Measurements from ENCODE around the gene STS. TPM values are rescaled to one million over a fixed set of nuclear protein-coding genes. Genes with fewer than 3 reads are reported as not detected.

The STS gene
- total and polyA plus RNA-seq, 2 of the 8 experiments (the other 6 are each of a cell fraction or from before 2014, with no cell fraction given): 0.67 to 1.5 TPM

DNA sequence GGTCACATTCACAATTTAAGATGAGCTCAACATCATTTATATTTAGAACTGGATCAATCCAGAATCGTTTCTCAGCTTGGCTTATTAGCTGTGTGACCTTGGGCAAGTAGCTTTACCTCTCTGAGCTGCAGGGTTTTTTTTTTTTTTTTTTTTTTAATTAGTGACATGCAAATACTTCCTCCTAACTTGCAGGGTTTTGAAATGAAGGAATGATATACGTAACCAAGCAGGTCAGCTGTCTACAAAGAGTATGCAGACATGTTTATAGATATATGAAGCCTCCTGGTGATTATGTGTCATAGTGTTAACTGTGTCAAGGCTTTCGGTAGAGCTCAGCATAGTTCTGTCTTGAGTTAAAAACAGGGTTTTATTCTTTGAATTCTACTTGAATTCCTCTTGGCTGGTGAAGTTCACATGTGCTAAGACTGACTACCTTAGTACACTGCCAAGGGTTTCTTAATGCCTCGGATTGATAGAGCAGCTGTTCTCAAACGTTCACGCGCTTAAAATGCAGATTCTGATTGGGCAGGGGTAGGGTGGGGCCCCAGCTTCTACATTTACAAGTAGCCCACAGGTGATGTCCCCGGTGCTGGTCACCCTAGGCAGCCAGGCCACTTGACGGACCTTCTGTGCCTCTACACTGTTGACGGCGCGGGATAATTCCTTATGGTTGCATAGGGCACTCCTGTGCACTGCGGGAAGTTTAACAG lies 654 bp upstream of the STS start:
- Histone ChIP-seq H2AFZ (ENCODE audit: low read length) (peak overlapping the region; percentile 40; the same call in 1 of the 2 replicates), H2BK5ac (ENCODE audit: low read depth, low read length) (no peak overlapping the region), H3K79me1 (ENCODE audit: low read depth, low read length) (no peaks in the 10 kb centered on the region), H4K8ac (ENCODE audit: extremely low read depth, insufficient read depth, low read length) (no peak overlapping the region), H2AK5ac (ENCODE audit: low read depth, low read length) (no peak overlapping the region), H3K18ac (ENCODE audit: extremely low read depth, low read length) (no peak overlapping the region), H3K4me3 (ENCODE audit: extremely low read depth in 1 of 4, insufficient read depth in 2 of 4, low read depth in 3 of 4, low read length in 4 of 4) (peak overlapping the region; percentile 69 to 86 (median 76)), H4K5ac (ENCODE audit: insufficient read length, low read depth, low read length) (no peak overlapping the region), H3K23me2 (ENCODE audit: low read depth, low read length) (peaks cover 6% of the 10 kb centered on the region; the same call in 1 of the 2 replicates), H3K14ac (ENCODE audit: insufficient read length) (no peak overlapping the region), H3K4me2 (ENCODE audit: insufficient read depth in 1 of 2, low read depth in 2 of 2, low read length in 2 of 2) (peak overlapping the region; percentile 79), H2BK15ac (ENCODE audit: low read length) (no peak overlapping the region), H3K56ac (replicated peaks; ENCODE audit: insufficient read length, low read depth, low read length) (no peak overlapping the region), H3K27me3 (replicated peaks in 1 of 4; ENCODE audit: control insufficient read depth in 3 of 4, extremely low read depth in 1 of 4, insufficient read depth in 3 of 4, low read length in 3 of 4) (no peaks in the 10 kb centered on the region), H3K79me2 (ENCODE audit: control insufficient read depth in 1 of 2, insufficient read depth in 2 of 2, low read length in 2 of 2) (peaks cover 0 to 3% of the 10 kb centered on the region in 2 experiments; a peak in 1 of 4 replicates), H2BK12ac (ENCODE audit: low read depth, low read length) (no peak overlapping the region), H3K4ac (replicated peaks; ENCODE audit: insufficient read length, low read depth, low read length) (no peak overlapping the region), H2BK120ac (replicated peaks; ENCODE audit: low read depth, low read length) (no peak overlapping the region), H3K9me3 (ENCODE audit: insufficient read depth in 2 of 2, low read depth in 1 of 2, low read length in 1 of 2) (no peaks in the 10 kb centered on the region), H4K91ac (replicated peaks; ENCODE audit: insufficient read length, low read length) (no peak overlapping the region), H3K27ac (ENCODE audit: low read depth, low read length) (no peak overlapping the region), H3K9ac (replicated peaks in 1 of 4; ENCODE audit: extremely low read depth in 1 of 4, low read depth in 3 of 4, low read length in 3 of 4) (no peak overlapping the region), H3K4me1 (replicated peaks in 1 of 4; ENCODE audit: control insufficient read depth in 3 of 4, insufficient read depth in 4 of 4, low read length in 3 of 4) (peaks cover 0 to 4% (median 0%) of the 10 kb centered on the region in 4 experiments; a peak in 2 of 7 replicates), H3K36me3 (ENCODE audit: control insufficient read depth in 2 of 4, insufficient read depth in 4 of 4, low read length in 3 of 4) (no peaks in the 10 kb centered on the region), H3K23ac (ENCODE audit: insufficient read length) (no peak overlapping the region), H2BK20ac (ENCODE audit: low read length) (no peak overlapping the region), H4K20me1 (replicated peaks in 1 of 2; ENCODE audit: control insufficient read depth in 1 of 2, insufficient read depth in 2 of 2, low read length in 2 of 2) (no peaks in the 10 kb centered on the region)
- DNase-seq (ENCODE audit: low read depth in 1 of 2, low spot score in 2 of 2): no peak
- CTCF ChIA-PET (ENCODE audit: partially characterized antibody): interaction anchor here (0.8 to 1.7 kb wide), 2 partner anchors 14 to 320 kb away, joined by 4 to 5 read pairs; no protein-coding TSS in a partner anchor
- no peak for FAIRE-seq
- no peak for TF ChIP-seq KDM5A (IDR thresholded peaks at IDR 0.05; ENCODE audit: low read length)
- no peak for TF ChIP-seq KDM4A (IDR thresholded peaks at IDR 0.05; ENCODE audit: low read depth, low read length, severe bottlenecking)
- no peak for TF ChIP-seq SP2 (IDR thresholded peaks at IDR 0.05; ENCODE audit: low read length)
- TF ChIP-seq SIX5 (IDR thresholded peaks at IDR 0.05; ENCODE audit: low read depth, low read length): no peak
- TF ChIP-seq EZH2 (IDR thresholded peaks at IDR 0.05; ENCODE audit: low read depth, low read length, severe bottlenecking): no peak
- TF ChIP-seq NRF1 (IDR thresholded peaks at IDR 0.05; ENCODE audit: low read depth, low read length): no peak
- peak; percentile 75 for TF ChIP-seq KDM1A (IDR thresholded peaks at IDR 0.05; ENCODE audit: borderline replicate concordance, low read length)
- WGBS, 2 experiments (ENCODE audit: extremely low coverage in 1 of 2, insufficient coverage in 1 of 2, insufficient read length in 1 of 2, insufficient replicate concordance in 2 of 2, low coverage in 1 of 2, low lambda C conversion rate in 2 of 2, missing lambda C conversion rate in 1 of 2): 51% methylated on average over 13 of the region's 13 CpGs; no CpG with 5 or more reads in 1 of the 2 experiments
- POLR2A ChIA-PET (ENCODE audit: partially characterized antibody): interaction anchor here (0.7 kb wide), 1 partner anchor 21 kb away, joined by 3 read pairs; no protein-coding TSS in a partner anchor
